ENCODE results near the gene PDILT.

The PDILT gene

GRCh38 chr16:20332411-20332810 is 72.1 kb downstream of the PDILT start:
- H3K4me3 ChIP-seq (ENCODE audit: low read length), result no peak overlapping the region
- DNase-seq (ENCODE audit: low read depth), result no peak
- TF ChIP-seq CTCF (conservative IDR thresholded peaks at IDR 0.05; ENCODE audit: low read depth, low read length), result no peak

DNA sequence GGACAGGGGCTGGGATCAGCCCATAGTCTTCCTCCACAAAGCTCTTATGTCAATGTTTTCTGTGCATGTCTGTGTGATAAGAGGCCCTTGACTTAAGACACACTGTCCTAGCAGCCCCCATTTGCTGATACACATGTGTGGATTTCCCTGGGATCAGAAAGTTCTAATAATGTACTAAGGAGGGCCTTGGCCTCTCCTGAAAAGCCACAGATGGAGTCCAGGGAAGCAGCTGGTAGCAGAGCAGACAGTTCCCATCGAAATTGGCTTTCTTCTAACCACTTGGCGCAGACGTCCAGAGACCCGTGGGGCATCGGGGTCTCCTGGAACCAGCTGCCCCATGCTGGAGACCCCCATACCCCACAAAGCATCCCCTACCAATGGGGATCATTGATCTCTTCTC is 72.9 kb downstream of the PDILT start:
- TF ChIP-seq CTCF (conservative IDR thresholded peaks at IDR 0.05; ENCODE audit: low read depth, low read length), result no peak
- DNase-seq (ENCODE audit: low read depth), result no peak
- H3K4me3 ChIP-seq (ENCODE audit: low read length), result no peak overlapping the region

GRCh38 chr16:20329392-20330138 is 75.0 kb downstream of the PDILT start:
- no peak for DNase-seq (ENCODE audit: low read depth)
- no peak for TF ChIP-seq CTCF (conservative IDR thresholded peaks at IDR 0.05; ENCODE audit: low read depth, low read length)
- H3K4me3 ChIP-seq (ENCODE audit: low read length), result no peak overlapping the region

DNA sequence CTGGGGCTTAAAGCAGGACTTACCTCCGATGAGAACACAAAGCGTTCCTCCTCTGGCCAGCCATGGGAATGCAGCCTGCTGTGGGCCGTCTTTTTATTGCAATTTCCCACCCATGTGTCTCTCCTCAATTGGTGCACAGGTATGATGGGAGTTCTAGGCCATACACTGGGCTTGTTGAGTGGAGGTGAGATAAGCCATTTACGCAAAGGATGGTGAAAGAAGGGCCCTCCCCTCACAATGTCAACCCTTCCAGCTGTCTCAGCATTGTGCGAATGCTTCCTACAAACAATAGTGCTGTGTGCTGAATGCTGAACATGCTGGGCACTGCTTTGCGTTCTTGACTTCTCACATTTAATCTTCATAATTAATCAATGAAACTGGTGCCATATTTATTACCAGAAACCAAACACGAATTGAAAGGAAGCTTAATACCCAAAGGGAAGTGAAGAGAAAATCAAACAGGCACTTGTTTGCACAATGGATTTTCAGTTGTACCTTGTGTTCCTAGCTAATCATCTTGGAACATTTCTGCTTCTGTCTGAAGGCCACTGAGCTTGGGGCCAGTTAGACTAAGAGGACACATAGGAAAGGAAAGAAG is 77.0 kb downstream of the PDILT start, which contains the start of gene GP2:
Gene GP2 (minus strand): TSS at position 70 of the 598 bp plus-strand sequence. CDS start 1,082 bp downstream, outside the sequence.
- DNase-seq (ENCODE audit: low read depth), result no peak
- H3K4me3 ChIP-seq (ENCODE audit: low read length), result no peak within 1 kb of the TSS
- no peak for TF ChIP-seq CTCF (conservative IDR thresholded peaks at IDR 0.05; ENCODE audit: low read depth, low read length)

DNA sequence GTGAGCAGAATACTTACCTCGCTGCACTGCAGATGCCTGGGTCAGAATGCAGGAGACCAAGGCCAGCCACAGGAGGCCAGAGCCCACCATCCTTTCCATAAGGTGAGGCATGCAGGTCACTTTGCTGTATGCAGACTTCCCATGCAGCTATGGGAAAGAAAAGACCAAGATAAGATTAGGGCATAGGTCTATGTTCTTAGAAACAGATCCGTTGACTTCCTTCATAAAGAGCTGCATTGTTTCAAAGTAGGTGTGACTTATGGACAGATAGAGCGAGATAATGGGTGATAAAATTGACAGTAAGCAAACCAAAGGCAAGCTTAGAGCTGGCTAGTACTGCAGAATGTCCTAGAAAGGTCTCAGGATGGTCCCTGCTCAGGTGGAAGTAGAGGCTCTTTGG is 78.2 kb downstream of the PDILT start:
- H3K4me3 ChIP-seq (ENCODE audit: low read length), result no peak overlapping the region
- no peak for TF ChIP-seq CTCF (conservative IDR thresholded peaks at IDR 0.05; ENCODE audit: low read depth, low read length)
- DNase-seq (ENCODE audit: low read depth), result no peak

GRCh38 chr16:20325005-20325404 is 79.5 kb downstream of the PDILT start:
- no peak overlapping the region for H3K4me3 ChIP-seq (ENCODE audit: low read length)
- DNase-seq (ENCODE audit: low read depth), result no peak
- TF ChIP-seq CTCF (conservative IDR thresholded peaks at IDR 0.05; ENCODE audit: low read depth, low read length), result no peak

DNA sequence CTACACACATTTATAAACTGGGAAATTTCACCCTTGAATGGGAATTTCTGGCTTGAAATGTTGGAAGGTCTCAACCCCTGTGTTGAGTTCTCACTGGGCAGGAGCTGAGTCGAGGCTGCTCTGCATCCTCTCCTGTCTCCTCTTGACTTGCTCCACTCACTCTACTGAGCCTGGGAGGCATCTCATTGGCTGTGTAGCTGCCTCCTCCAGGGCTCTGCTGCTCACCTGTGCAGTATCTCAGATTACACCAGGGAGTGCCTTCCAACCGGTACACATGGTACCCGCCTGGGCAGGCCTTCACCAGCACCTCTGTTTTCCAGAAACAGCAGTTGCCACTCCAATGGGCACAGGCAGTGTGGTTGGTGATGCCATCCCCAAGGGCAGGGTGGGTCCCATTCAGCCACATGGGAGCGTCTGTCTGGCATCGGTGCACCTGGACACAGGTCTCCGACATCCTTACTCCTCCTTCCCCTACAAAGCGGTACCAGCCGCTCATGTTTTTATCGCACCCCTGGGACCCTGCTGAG is 80.9 kb downstream of the PDILT start:
- no peak overlapping the region for H3K4me3 ChIP-seq (ENCODE audit: low read length)
- TF ChIP-seq CTCF (conservative IDR thresholded peaks at IDR 0.05; ENCODE audit: low read depth, low read length), result no peak
- no peak for DNase-seq (ENCODE audit: low read depth)

Data from retinal pigment epithelial cell (primary cell).